Activated CD4-positive, alpha-beta T cell treated with anti-CD3 and anti-CD28 coated beads, Interleukin-2, amount 10 ng/mL, durations not matched to agents 7 days and 5 days (primary cell): Measurements from ENCODE around the gene CNN2. TPM values are rescaled to one million over a fixed set of nuclear protein-coding genes. Genes with fewer than 3 reads are reported as not detected.

Source experiments
- CTCF ChIA-PET: fragments of 350-600 bp; sonication (Branson Sonifier 250); formaldehyde crosslinking; loops from one replicate; lab custom pipeline; 2021; ENCODE audit warnings: antibody characterized with exemption; lab: Charles Lee
- POLR2A ChIA-PET: fragments of 350-600 bp; sonication (Branson Sonifier 250); formaldehyde crosslinking; loops from one replicate; lab custom pipeline; 2021; ENCODE audit warnings: antibody characterized with exemption; lab: Charles Lee
- DNase-seq: peaks from one replicate; pipeline ENCODE4 v3.0.0-alpha.2; 2020
- H3K27ac Mint-ChIP-seq: one replicate; pipeline ENCODE4 v1.8.0; 2021; ENCODE audit warnings: mild to moderate bottlenecking, moderate library complexity, mixed read lengths
- H3K27me3 Mint-ChIP-seq: one replicate; pipeline ENCODE4 v1.8.0; 2021; ENCODE audit warnings: mixed read lengths
- H3K36me3 Mint-ChIP-seq: one replicate; pipeline ENCODE4 v1.8.0; 2021; ENCODE audit warnings: low read depth, mixed read lengths
- H3K4me1 Mint-ChIP-seq: one replicate; pipeline ENCODE4 v1.8.0; 2021; ENCODE audit warnings: mixed read lengths
- H3K4me3 Mint-ChIP-seq: one replicate; pipeline ENCODE4 v1.8.0; 2021; ENCODE audit warnings: mild to moderate bottlenecking, moderate library complexity, mixed read lengths
- H3K9me3 Mint-ChIP-seq: one replicate; pipeline ENCODE4 v1.8.0; 2021; ENCODE audit warnings: mixed read lengths
- total RNA-seq, 2 experiments: library from RNA; stranded (reverse); gene quantifications; one replicate each; pipeline ENCODE4 v1.2.3, GENCODE V29; 2021

CNN2 gene
- total RNA-seq, 2 experiments from 2014 or later: 558 to 580 TPM

DNA sequence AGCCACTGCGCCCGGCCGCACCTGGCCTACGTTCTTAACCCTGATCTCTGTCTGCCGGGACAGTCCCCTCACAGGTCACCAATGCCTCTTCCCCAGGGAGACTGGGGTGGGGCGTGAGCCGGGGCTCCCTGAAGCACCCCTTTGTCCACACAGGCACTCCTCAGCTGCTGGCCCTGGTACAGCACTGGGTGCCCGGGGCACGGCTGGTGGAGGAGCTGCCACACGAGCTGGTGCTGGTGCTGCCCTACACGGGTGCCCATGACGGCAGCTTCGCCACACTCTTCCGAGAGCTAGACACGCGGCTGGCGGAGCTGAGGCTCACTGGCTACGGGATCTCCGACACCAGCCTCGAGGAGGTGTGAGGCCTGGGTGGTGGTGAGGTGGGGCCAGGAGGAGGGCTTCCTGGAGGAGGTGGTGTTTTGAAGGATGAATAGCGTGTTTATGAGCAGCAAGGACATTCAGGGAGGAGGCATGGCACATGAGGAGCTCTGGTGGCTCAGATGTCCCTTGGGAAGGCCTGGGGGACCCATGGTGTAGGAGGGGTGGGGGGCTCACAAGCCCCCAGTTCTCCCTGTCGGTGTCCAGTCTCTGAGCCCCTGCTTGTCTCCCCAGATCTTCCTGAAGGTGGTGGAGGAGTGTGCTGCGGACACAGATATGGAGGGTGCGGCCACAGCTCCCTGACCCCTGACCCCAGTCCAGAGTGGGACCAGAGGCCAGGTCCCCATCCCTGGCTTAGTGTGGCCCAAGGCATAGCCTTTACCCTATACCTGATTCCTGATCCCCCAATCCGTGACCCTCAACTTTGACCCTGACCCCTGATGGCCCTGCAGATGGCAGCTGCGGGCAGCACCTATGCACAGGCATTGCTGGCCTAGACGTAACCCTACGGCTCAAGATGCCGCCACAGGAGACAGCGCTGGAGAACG lies 27.0 kb downstream of the CNN2 start:
- POLR2A ChIA-PET: no interaction called here
- Mint-ChIP-seq H3K27me3 (no peaks in the 10 kb centered on the region), H3K36me3 (peaks cover 40% of the 10 kb centered on the region), H3K4me3 (no peak overlapping the region), H3K9me3 (peaks cover 3% of the 10 kb centered on the region), H3K27ac (no peak overlapping the region), H3K4me1 (peaks cover 32% of the 10 kb centered on the region)
- CTCF ChIA-PET: interaction anchor here (1.7 kb wide), 1 partner anchor 12 kb away, joined by 8 read pairs; no protein-coding TSS in a partner anchor
- no peak for DNase-seq

DNA sequence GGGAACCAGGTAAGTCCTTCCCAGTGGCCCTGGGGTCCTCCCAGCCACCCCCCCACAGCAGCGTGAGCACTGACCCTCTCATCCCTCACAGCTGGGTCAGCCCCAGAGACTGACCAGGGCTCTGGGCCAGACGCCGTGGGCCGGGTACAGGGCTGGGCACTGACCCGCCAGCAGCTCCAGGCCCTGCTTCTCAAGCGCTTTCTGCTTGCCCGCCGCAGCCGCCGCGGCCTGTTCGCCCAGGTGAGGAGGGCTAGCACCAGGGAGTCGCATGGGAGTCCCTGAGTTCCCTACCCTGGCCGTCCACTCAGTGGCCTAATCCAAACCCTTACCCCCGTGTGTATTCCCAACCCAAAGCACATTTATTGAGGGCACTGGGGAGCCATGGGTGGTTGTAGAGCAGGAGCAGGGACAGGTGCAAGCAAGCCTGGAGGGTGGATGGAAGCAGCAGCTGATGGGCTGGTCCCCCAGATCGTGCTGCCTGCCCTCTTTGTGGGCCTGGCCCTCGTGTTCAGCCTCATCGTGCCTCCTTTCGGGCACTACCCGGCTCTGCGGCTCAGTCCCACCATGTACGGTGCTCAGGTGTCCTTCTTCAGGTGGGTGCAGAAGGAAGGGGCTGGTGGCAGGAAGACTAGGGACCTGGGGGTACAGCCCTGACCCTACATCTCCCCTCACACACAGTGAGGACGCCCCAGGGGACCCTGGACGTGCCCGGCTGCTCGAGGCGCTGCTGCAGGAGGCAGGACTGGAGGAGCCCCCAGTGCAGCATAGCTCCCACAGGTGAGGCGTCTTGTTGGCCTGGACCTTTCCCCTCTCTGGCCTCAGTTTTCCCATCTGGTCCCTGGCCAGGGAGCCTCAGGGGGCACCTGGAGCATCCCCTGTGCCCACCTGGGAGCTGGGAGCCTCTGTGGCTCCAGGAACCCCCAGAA lies 28.0 kb downstream of the CNN2 start:
- Mint-ChIP-seq H3K9me3 (peaks cover 3% of the 10 kb centered on the region), H3K4me1 (peaks cover 33% of the 10 kb centered on the region), H3K27ac (no peak overlapping the region), H3K4me3 (no peak overlapping the region), H3K27me3 (no peaks in the 10 kb centered on the region), H3K36me3 (peaks cover 43% of the 10 kb centered on the region)
- ChIA-PET CTCF (interaction anchor here (1.7 kb wide), 1 partner anchor 11 kb away, joined by 8 read pairs; no protein-coding TSS in a partner anchor), POLR2A (no interaction called here)
- no peak for DNase-seq

DNA sequence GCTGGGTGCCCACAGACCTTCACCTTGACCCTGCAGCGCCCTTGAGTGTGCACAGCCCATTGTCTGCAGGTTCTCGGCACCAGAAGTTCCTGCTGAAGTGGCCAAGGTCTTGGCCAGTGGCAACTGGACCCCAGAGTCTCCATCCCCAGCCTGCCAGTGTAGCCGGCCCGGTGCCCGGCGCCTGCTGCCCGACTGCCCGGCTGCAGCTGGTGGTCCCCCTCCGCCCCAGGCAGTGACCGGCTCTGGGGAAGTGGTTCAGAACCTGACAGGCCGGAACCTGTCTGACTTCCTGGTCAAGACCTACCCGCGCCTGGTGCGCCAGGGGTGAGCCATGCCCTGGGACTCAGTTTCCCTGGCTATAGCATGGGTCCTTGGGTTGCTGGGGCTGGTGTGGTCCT lies 28.6 kb downstream of the CNN2 start:
- ChIA-PET POLR2A (no interaction called here), CTCF (interaction anchor here (1.7 kb wide), 1 partner anchor 10 kb away, joined by 8 read pairs; no protein-coding TSS in a partner anchor)
- no peak for DNase-seq
- H3K27ac Mint-ChIP-seq: no peak overlapping the region
- no peaks in the 10 kb centered on the region for H3K27me3 Mint-ChIP-seq
- peaks cover 48% of the 10 kb centered on the region for H3K36me3 Mint-ChIP-seq
- H3K4me3 Mint-ChIP-seq: no peak overlapping the region
- H3K9me3 Mint-ChIP-seq: peaks cover 3% of the 10 kb centered on the region
- H3K4me1 Mint-ChIP-seq: peaks cover 33% of the 10 kb centered on the region

DNA sequence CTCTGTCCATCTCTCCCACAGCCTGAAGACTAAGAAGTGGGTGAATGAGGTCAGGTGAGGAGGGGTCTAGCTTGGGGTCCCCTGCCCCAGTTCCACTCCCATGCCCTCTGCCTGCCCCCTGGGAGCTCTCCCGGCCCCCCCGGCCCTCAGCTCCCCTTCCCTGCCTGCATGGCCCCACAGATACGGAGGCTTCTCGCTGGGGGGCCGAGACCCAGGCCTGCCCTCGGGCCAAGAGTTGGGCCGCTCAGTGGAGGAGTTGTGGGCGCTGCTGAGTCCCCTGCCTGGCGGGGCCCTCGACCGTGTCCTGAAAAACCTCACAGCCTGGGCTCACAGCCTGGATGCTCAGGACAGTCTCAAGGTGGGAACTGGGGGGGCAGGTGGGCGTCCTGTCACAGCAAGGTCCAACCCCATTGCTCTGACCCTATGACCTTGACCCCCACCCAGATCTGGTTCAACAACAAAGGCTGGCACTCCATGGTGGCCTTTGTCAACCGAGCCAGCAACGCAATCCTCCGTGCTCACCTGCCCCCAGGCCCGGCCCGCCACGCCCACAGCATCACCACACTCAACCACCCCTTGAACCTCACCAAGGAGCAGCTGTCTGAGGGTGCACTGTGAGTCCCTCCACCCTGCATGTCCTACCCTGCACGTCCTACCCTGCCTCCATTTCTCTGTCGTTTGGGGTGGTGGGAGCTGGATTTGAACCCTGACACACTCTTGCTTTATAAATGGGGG lies 29.6 kb downstream of the CNN2 start:
- Mint-ChIP-seq H3K9me3 (peaks cover 3% of the 10 kb centered on the region), H3K36me3 (peaks cover 48% of the 10 kb centered on the region), H3K27ac (no peak overlapping the region), H3K4me3 (no peak overlapping the region), H3K27me3 (no peaks in the 10 kb centered on the region), H3K4me1 (peaks cover 33% of the 10 kb centered on the region)
- ChIA-PET CTCF (interaction anchor here (0.6 to 2.0 kb wide), 4 partner anchors 9 to 31 kb away, joined by 3 to 11 read pairs (median 3); no protein-coding TSS in a partner anchor), POLR2A (no interaction called here)
- no peak for DNase-seq

DNA sequence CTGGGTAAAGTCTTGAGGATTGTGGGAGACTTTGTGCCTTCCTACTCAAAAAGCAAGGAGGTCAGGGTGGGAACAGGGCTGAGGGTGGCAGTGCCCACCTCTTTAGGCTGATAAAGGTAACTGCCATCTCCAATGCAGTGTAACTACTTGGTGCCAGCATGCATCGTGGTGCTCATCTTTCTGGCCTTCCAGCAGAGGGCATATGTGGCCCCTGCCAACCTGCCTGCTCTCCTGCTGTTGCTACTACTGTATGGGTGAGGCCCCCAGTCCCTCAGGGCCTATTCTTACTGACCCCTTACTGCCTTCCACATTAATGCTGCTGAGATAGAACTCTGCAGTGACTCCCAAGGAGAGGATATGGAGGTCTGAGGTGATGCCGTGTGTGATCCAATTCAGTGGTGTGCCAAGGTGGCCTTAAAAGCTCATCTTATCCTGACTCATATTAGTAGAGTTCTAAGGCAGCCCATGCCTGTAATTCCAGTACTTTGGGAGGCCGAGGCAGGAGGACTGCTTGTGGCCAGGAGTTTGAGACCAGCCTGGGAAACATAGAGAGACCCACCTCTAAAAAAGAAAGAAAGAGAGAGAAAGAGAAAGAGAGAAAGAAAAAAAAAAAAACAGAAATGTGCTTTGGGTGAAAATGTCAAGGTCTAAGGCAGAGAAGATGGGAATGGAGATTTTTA lies 30.9 kb downstream of the CNN2 start:
- peak; percentile 39 for DNase-seq
- POLR2A ChIA-PET: no interaction called here
- H3K27ac Mint-ChIP-seq: peak overlapping the region; percentile 42
- no peaks in the 10 kb centered on the region for H3K27me3 Mint-ChIP-seq
- peaks cover 3% of the 10 kb centered on the region for H3K9me3 Mint-ChIP-seq
- no peak overlapping the region for H3K4me3 Mint-ChIP-seq
- CTCF ChIA-PET: interaction anchor here (2.0 kb wide), 1 partner anchor 8 kb away, joined by 11 read pairs; no protein-coding TSS in a partner anchor
- H3K36me3 Mint-ChIP-seq: peaks cover 48% of the 10 kb centered on the region
- H3K4me1 Mint-ChIP-seq: peaks cover 30% of the 10 kb centered on the region

DNA sequence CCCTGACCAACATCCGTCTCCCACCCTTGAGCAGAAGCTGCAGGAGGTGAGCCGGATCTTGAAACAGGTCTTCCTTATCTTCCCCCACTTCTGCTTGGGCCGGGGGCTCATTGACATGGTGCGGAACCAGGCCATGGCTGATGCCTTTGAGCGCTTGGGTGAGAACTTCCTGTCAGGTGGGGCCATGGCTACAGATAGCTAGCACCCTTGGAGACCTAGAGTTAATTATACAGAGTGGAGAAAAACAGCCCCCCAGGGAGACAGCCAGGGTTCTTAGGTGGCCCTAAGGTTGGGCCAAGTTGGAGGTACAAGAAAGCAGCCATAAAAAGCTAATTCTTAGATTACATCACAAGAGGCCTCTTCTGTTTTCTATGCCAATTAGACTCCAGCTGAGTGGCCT lies 31.7 kb downstream of the CNN2 start:
- H3K4me3 Mint-ChIP-seq: no peak overlapping the region
- CTCF ChIA-PET: no interaction called here
- DNase-seq: no peak
- no peaks in the 10 kb centered on the region for H3K27me3 Mint-ChIP-seq
- H3K9me3 Mint-ChIP-seq: peaks cover 3% of the 10 kb centered on the region
- no peak overlapping the region for H3K27ac Mint-ChIP-seq
- peaks cover 28% of the 10 kb centered on the region for H3K4me1 Mint-ChIP-seq
- POLR2A ChIA-PET: no interaction called here
- peaks cover 51% of the 10 kb centered on the region for H3K36me3 Mint-ChIP-seq

DNA sequence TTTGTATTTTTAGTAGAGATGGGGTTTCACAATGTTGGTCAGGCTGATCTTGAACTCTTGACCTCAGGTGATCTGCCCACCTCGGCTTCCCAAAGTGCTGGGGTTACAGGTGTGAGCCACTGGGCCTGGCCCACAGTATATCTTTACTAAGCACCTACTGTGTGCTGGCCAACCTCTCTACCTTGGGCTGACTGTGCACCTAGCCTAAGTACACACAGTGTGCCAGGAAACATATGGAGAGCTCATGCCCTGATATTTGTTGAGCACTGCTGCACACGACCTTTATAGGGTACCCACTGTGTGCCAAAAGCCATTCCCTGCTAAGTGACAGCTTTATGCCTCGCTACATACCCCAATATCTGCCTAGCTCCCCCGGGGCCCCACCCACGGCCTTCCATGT lies 34.3 kb downstream of the CNN2 start:
- H3K27ac Mint-ChIP-seq: no peak overlapping the region
- H3K9me3 Mint-ChIP-seq: peaks cover 3% of the 10 kb centered on the region
- no peaks in the 10 kb centered on the region for H3K27me3 Mint-ChIP-seq
- H3K4me1 Mint-ChIP-seq: peaks cover 45% of the 10 kb centered on the region
- no peak for DNase-seq
- POLR2A ChIA-PET: no interaction called here
- H3K4me3 Mint-ChIP-seq: no peak overlapping the region
- H3K36me3 Mint-ChIP-seq: peaks cover 46% of the 10 kb centered on the region
- CTCF ChIA-PET: interaction anchor here (0.6 to 1.6 kb wide), 4 partner anchors 10 to 37 kb away, joined by 3 to 7 read pairs (median 4); no protein-coding TSS in a partner anchor

DNA sequence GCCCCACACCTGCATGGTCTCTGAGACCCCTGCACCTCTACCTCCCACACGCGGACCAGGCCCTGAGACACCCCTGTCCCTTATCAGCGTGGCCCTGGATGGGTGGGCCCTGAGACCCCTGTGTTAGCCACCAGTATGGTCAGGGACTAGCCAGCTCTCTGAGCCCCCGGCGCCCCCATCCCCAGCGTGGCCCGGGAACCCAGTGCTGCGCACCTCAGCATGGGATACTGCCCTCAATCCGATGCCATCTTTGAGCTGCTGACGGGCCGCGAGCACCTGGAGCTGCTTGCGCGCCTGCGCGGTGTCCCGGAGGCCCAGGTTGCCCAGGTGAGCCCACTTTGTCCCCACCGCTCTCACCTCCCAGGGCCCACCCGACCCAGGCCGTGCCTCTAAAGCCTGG lies 35.6 kb downstream of the CNN2 start:
- Mint-ChIP-seq H3K27me3 (no peaks in the 10 kb centered on the region), H3K4me3 (no peak overlapping the region), H3K4me1 (peaks cover 47% of the 10 kb centered on the region), H3K36me3 (peaks cover 35% of the 10 kb centered on the region), H3K9me3 (peaks cover 3% of the 10 kb centered on the region), H3K27ac (no peak overlapping the region)
- no peak for DNase-seq
- CTCF ChIA-PET: interaction anchor here (0.6 kb wide), 2 partner anchors 18 to 132 kb away, joined by 3 to 4 read pairs; no protein-coding TSS in a partner anchor
- POLR2A ChIA-PET: no interaction called here

DNA sequence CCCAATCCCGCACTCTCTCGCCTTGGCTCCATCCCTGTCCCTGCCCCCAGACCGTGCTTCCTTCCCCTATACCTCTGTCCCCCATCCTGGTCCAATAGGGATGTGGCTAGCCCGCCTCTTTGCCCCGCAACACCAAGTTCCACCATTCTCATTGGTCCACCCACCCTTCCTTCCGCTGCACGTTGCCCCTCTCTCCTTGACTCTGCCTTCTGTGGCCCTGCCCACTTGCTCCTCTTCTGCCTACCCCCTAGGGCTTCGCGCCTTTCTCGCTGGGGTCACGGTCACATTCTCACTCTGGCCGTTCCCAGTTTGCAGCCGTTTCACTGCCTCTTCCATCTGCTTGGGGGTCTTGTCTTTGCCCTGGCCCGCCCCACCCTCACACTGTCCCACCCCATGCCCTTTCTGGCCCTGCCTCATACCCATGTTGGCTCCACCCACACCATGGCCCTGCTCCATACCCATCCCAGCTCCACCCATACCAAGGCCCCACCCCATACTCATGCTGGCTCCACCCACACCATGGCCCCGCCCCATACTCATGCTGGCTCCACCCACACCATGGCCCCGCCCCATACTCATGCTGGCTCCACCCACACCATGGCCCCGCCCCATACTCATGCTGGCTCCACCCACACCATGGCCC lies 36.1 kb downstream of the CNN2 start:
- Mint-ChIP-seq H3K4me1 (peaks cover 42% of the 10 kb centered on the region), H3K36me3 (peaks cover 29% of the 10 kb centered on the region), H3K27me3 (no peaks in the 10 kb centered on the region), H3K27ac (no peak overlapping the region), H3K4me3 (no peak overlapping the region), H3K9me3 (peaks cover under 1% of the 10 kb centered on the region)
- no peak for DNase-seq
- ChIA-PET CTCF (interaction anchor here (0.6 kb wide), 2 partner anchors 17 to 131 kb away, joined by 3 to 4 read pairs; no protein-coding TSS in a partner anchor), POLR2A (no interaction called here)

DNA sequence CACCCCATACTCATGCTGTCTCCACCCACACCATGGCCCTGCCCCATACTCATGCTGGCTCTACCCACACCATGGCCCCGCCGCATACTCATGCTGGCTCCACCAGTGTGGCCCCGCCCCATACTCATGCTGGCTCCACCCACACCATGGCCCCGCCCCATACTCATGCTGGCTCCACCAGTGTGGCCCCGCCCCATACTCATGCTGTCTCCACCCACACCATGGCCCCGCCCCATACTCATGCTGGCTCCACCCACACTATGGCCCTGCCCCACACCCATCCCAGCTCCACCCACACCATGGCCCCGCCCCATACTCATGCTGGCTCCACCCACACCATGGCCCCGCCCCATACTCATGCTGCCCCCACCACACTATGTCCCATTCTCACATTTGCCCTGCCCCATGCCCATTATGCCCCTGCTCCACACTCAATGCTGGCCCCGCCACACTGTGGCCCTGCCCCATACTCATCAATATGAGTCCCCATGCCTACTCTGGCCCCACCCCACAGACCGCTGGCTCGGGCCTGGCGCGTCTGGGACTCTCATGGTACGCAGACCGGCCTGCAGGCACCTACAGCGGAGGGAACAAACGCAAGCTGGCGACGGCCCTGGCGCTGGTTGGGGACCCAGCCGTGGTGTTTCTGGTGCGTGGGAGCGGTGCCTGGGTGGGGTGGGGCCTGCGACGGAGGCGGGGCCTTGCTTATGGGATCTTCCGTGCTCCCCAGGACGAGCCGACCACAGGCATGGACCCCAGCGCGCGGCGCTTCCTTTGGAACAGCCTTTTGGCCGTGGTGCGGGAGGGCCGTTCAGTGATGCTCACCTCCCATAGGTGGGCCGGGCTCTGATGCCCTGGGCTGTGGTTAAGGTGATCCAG lies 36.9 kb downstream of the CNN2 start:
- no peaks in the 10 kb centered on the region for H3K27me3 Mint-ChIP-seq
- ChIA-PET POLR2A (no interaction called here), CTCF (interaction anchor here (1.3 to 1.5 kb wide), 2 partner anchors 21 to 181 kb away, joined by 3 to 4 read pairs; no protein-coding TSS in a partner anchor)
- H3K4me1 Mint-ChIP-seq: peaks cover 36% of the 10 kb centered on the region
- H3K36me3 Mint-ChIP-seq: peaks cover 24% of the 10 kb centered on the region
- no peak overlapping the region for H3K4me3 Mint-ChIP-seq
- no peaks in the 10 kb centered on the region for H3K9me3 Mint-ChIP-seq
- H3K27ac Mint-ChIP-seq: peak overlapping the region; percentile 74
- DNase-seq: peak; percentile 65
